ENCODE data around the gene OR52E6.

Gene OR52E6

GRCh38 chr11:5791165-5791564, 50.5 kb downstream of the OR52E6 start, which contains the start of gene OR52N1:
OR52N1 (minus strand) TSS chr11:5791265; CDS start chr11:5788816, 2,449 bp downstream.
- DNase-seq: no peak

Measured in NCI-H2029 treated with DMSO at 0.1 percent for 48 hours (cell line).